Coronary artery (tissue), 2 donors: ENCODE results near the gene PRM1.

Experiments used
- DNase-seq: peaks from one replicate; pipeline ENCODE4 v3.0.0-alpha.2; 2017; ENCODE audit warnings: low spot score
- H3K27ac ChIP-seq, 2 donors: fragments of 200-600 bp; sonication (generic); one replicate each; pipeline ENCODE4 v1.5.1; 2016 to 2019
- H3K4me3 ChIP-seq: fragments of 200-600 bp; sonication (generic); 2 replicates; pipeline ENCODE4 v1.5.1; 2016; ENCODE audit warnings: mild to moderate bottlenecking, moderate library complexity
- CTCF ChIP-seq: fragments of 200-600 bp; sonication (generic); IDR thresholded peaks from one replicate; pipeline ENCODE4 v1.5.1; 2019; ENCODE audit warnings: antibody characterized with exemption

Gene PRM1

GRCh38 chr16:11326737-11327276, 45.7 kb upstream of the PRM1 start:
- Histone ChIP-seq H3K4me3 (no peak overlapping the region), H3K27ac (no peak overlapping the region)
- no peak for TF ChIP-seq CTCF
- DNase-seq: no peak

- H3K27ac ChIP-seq: no peak overlapping the region
- H3K4me3 ChIP-seq: no peak overlapping the region
- DNase-seq: no peak
- no peak for TF ChIP-seq CTCF
These were observed 45.1 kb upstream of the PRM1 start for GRCh38 chr16:11326084-11326736.

GRCh38 chr16:11325404-11326083, 44.4 kb upstream of the PRM1 start:
- no peak overlapping the region for H3K27ac ChIP-seq

GRCh38 chr16:11323551-11324336, 42.6 kb upstream of the PRM1 start:
- no peak overlapping the region for H3K4me3 ChIP-seq
- no peak overlapping the region for H3K27ac ChIP-seq
- no peak for TF ChIP-seq CTCF
- no peak for DNase-seq

More at GRCh38 chr16:11325404-11326083, 44.4 kb upstream of the PRM1 start:
- no peak overlapping the region for H3K4me3 ChIP-seq
- TF ChIP-seq CTCF: no peak
- DNase-seq: no peak

GRCh38 chr16:11322823-11323222, 41.7 kb upstream of the PRM1 start:
- no peak for DNase-seq
- H3K4me3 ChIP-seq: no peak overlapping the region
- no peak for TF ChIP-seq CTCF
- no peak overlapping the region for H3K27ac ChIP-seq

- no peak for DNase-seq
- H3K4me3 ChIP-seq: no peak overlapping the region
- H3K27ac ChIP-seq: no peak overlapping the region
- no peak for TF ChIP-seq CTCF
These were observed 40.5 kb upstream of the PRM1 start for GRCh38 chr16:11321662-11322061.
